Stimulated activated CD8-positive, alpha-beta memory T cell treated with anti-CD3 and anti-CD28 coated beads, Interleukin-2, amount 100 ng/mL, for 48 hours (primary cell): ENCODE data around the gene CHGA.

Source experiments
- DNase-seq, 2 donors: peaks; one replicate each; pipeline ENCODE4 v3.0.0-alpha.2; 2020; ENCODE audit warnings: low read depth in 2 of 2

The CHGA gene

DNA sequence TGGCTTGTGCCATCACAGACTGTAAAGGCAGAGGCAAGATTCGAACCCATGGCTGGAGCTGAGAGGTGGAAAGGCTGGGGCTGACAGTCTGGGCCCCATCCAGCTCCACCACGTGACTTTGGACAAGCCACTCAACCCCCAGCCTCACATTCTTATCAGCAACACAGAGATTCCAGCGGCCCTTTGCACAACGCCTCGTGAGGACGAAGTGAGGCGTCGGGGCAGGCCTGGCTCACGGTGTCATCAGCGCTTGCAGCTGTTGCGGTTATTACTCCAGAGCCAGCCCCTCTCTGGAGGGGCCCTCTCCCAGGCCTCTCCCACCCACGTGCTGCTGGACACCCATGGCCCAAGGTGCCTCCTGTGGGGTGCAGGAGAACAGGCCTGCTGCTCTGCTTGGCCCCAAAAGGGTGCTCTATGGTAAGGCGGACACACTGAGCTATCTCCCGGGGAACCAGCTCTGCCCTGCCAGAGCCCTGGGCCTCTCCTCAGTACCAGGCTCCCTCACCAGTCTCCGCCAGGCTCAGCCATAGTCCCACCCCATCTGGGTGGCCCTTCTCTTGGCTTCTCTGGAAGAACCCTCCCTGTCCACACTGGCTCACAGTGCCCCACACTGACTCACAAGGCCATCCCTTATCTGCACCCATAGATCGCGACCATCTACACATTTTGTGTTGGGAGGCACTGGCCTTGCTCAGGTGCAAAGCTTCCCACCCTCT is 21.1 kb downstream of the CHGA start:
- no peak for DNase-seq

GRCh38 chr14:92944976-92945375 is 22.0 kb downstream of the CHGA start:
- no peak for DNase-seq

DNA sequence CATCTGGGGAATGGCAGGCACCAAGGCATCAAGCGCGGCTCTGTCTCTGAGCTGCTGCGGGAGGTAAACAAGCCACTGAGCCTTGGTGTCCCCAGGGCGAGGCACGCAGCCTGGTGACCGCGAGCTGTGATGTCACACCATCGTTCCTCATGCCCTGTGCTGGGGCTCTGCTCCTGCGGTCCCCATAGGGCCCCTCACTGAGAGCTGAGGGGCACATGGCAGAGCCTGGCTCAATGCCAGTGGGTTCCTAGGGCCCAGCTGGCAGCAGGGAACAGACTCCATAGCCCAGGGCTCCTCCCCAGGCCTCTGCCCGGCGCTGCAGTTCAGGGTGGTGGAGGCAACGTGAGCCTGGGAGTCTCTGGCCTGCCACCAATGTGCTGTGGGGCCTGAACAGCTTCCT is 22.6 kb downstream of the CHGA start:
- no peak for DNase-seq

GRCh38 chr14:92945959-92946846 is 23.3 kb downstream of the CHGA start:
- no peak for DNase-seq

DNA sequence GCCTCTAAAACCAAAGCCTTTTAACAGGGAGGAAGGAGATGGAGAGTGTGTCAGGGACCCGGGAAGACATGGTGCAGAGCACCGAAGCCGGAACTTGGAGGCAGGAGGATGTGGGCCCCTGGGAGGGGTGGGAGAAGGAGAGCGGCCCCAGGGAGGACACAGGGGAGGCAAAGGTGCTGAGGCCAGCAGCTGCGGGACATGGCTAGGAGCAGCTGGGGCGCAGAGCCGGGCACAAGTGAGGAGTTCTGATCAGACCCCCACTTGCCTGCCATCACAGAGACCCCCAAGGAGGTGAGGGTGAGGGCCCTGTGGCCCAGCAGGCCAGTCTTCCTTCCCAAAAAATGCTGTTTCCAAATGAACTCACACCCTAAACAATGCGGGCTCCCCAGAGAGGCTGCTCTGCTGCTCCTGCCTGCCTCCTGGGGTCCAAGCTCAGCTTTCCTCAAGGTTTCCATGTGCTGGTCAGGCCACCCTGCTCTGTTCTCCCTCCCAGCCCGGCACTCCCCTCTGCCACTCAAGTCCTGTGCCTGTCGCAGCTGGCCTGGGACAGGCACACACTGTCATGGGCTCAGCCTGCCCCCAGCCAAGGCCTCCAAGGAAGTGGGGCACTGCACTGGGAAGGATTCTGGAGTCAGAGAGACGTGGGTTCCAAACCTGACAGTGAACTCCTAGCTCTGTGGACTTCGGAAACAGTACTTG is 24.0 kb downstream of the CHGA start:
- DNase-seq, result no peak

DNA sequence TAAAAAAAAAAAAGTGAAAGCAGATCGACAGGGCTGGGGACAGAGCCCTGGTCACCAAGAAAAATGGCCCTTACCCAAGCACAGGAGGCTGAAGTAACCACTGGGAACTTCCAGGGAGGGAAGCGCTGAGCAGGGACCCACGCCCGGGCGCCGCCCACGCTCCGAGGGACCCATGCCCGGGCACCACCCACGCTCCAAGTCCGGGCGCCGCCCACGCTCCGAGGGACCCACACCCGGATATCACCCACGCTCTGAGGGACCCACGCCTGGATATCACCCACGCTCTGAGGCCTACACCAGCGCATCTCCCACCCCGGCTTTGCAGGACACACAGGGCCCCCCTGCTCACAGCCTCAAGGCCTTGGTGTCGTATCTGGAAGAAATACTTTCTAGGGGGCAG is 25.7 kb downstream of the CHGA start:
- DNase-seq, result no peak

DNA sequence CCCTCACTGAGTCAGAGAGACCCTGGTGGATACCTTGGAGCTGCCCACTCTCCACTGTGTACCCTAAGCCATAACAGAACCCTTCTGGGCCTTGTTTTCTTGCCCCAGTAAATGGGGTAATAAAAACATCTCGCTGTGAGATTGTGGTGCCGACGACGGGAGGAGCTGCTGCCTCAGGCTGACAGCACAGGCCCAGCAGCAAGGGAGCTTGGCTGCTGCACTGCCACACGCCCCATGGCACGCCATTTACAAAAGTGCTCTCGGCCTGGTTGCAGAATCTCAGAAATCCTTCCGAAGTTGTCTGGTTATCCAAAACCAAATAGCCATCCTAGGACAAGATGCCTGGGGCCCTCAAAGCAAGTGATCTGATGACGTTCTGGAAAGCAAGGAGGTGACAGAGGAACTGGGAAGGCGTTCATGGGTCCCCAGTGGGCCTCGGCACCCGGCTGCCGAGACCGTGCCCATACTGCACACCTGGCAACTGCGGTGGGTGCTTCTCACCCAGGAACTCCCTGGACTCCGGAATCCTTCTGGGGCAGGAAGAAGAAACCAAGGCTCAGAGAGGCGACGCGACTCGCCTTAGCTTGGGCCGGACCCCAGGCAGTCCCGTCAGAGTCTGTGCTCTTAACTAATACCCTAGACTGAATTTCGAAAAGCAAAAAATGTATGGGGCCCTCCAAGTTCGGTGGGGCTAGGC is 26.7 kb downstream of the CHGA start:
- DNase-seq, result no peak

GRCh38 chr14:92950193-92950540 is 27.2 kb downstream of the CHGA start:
- DNase-seq, result no peak

- DNase-seq, result no peak
Measured at GRCh38 chr14:92950773-92951172, 27.8 kb downstream of the CHGA start.

- no peak for DNase-seq
Measured at GRCh38 chr14:92951261-92951660, 28.3 kb downstream of the CHGA start.

DNA sequence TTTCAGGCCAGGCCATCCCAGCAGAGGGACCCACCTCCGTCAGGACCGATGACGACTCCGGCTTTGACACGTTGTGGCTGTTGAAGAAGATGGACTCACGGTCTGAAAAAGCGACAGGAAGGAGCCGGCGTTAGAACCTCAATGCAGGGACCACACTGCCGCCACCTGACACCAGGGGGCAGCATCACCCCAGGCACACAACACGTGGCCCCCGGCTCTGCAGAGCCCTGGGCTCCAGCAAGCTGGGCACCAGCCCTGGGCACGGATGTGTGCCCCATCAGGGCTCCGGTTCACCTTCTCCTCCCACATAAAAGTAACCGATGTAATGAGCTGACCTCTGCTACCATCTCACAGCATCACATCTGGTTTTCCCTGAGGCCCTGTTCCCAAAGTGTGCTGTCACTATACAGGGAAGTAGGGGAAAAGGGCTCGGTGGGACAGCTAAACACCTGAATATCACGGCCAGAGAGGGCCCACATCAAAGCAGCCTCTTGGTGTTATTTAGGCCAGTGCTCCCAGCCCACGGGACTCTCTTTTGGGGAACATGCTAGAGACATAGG is 29.0 kb downstream of the CHGA start:
- peak; percentile 78 to 80 for DNase-seq

- DNase-seq, result no peak
Measured at GRCh38 chr14:92952481-92953298, 29.7 kb downstream of the CHGA start.

DNA sequence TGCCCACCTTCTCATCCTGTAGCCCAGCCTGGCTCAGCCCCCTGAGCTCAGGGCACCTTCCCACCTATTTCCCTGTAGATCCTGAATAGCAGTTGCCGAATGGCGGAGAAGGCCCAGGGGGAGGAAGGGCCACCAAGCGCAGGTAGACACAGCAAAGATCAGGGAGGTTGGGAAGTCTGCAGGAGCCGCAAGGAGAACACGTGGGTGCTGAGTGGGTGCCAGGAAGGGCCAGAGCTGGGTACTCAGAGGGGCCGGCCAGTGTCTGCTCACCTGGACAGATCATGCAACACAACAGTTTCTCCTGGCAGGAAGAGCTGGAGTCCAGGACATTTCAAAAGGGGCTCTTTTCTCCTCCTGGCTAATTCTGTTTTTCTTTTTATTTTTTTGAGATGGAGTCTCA is 30.6 kb downstream of the CHGA start:
- no peak for DNase-seq

DNA sequence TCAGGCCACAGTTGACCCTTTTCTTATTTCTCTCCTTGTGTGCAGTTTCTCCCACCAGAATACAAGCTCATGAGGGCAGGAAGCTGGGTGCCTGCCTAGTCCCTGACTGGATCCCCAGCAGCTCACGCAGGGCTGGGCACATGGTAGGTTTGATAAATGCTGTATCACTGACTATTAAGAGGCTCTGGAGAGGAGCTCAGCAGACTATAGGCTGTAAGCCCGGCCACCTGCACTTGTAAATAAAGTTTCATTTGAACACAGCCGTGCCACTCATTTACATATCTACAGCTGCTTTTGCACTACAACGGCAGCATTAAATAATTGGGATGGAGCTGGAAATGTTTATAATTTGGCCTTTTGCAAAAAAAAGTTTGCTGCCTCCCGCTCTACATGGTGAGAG is 32.0 kb downstream of the CHGA start:
- DNase-seq, result no peak

DNA sequence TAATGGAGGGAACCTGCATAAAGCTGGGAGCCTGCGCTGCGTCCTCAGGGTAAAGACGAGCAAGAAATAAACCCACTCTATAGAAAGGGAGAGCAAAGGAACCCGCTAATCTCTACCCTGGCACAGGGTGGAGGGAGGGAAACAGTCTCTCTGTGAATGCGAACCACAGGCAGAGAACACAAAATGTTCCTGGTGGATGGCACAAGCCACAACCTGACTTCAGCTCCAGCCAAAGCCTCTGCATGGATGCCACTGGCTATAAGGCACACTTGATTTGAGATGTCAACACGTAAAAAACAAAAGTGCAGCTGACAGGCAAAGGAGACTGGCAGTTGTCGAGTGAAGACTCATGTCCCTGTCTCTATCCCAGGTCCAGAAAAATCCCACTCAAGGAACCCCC is 32.4 kb downstream of the CHGA start:
- DNase-seq, result no peak

- no peak for DNase-seq
Measured at GRCh38 chr14:92956961-92957360, 34.0 kb downstream of the CHGA start.

- DNase-seq, result no peak
Measured at GRCh38 chr14:92958373-92959188, 35.6 kb downstream of the CHGA start.

DNA sequence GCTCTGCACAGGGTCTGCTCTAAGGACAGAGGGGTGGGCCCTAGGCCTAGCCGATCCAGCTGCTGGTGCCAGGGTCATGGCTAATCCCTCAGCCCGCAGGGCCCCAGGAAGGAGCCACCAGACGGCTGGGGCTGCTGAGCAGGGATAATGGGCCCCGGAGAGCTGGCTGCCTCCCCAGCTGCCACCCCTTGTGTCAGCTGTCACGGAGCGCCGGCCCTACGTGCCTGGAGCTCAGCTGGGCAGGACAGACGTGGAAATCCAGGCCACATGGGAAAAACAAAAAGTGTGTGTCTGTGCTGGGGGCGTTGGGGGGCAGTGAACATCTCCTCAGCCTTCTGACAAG is 36.2 kb downstream of the CHGA start:
- no peak for DNase-seq

GRCh38 chr14:92959761-92960680 is 37.1 kb downstream of the CHGA start:
- DNase-seq, result no peak
